GM10847 (cell line): Measurements from ENCODE around the gene MOXD1.

Source experiments
- POLR2A ChIP-seq: IDR thresholded peaks from 2 replicates; pipeline ENCODE4 v1.6.1; 2011; ENCODE audit not compliant: insufficient read length; ENCODE audit errors: extremely low read depth

Gene MOXD1

GRCh38 chr6:132330759-132331158, 70.5 kb downstream of the MOXD1 start:
- no peak for TF ChIP-seq POLR2A

- TF ChIP-seq POLR2A: no peak
Observed at GRCh38 chr6:132322398-132322797, 78.9 kb downstream of the MOXD1 start.

GRCh38 chr6:132320007-132320406, 81.3 kb downstream of the MOXD1 start:
- no peak for TF ChIP-seq POLR2A

GRCh38 chr6:132316970-132317369, 84.3 kb downstream of the MOXD1 start:
- no peak for TF ChIP-seq POLR2A

GRCh38 chr6:132314432-132314831, 86.8 kb downstream of the MOXD1 start:
- TF ChIP-seq POLR2A: no peak

- no peak for TF ChIP-seq POLR2A
Observed at GRCh38 chr6:132310921-132311320, 90.4 kb downstream of the MOXD1 start.

- no peak for TF ChIP-seq POLR2A
Observed at GRCh38 chr6:132304891-132305305, 96.4 kb downstream of the MOXD1 start.

- TF ChIP-seq POLR2A: no peak
Observed at GRCh38 chr6:132300323-132300949, 100.8 kb downstream of the MOXD1 start.

GRCh38 chr6:132298344-132298949, 102.8 kb downstream of the MOXD1 start:
- TF ChIP-seq POLR2A: no peak

- no peak for TF ChIP-seq POLR2A
Observed at GRCh38 chr6:132289756-132290155, 111.5 kb downstream of the MOXD1 start.

- no peak for TF ChIP-seq POLR2A
Observed at GRCh38 chr6:132287101-132287500, 114.2 kb downstream of the MOXD1 start.

GRCh38 chr6:132286298-132287019, 114.8 kb downstream of the MOXD1 start:
- no peak for TF ChIP-seq POLR2A

- no peak for TF ChIP-seq POLR2A
Observed at GRCh38 chr6:132285004-132285780, 116.1 kb downstream of the MOXD1 start.

GRCh38 chr6:132282696-132283095, 118.6 kb downstream of the MOXD1 start:
- TF ChIP-seq POLR2A: no peak

GRCh38 chr6:132280436-132280835, 120.8 kb downstream of the MOXD1 start:
- no peak for TF ChIP-seq POLR2A
